NB4 (cell line): ENCODE results near the gene ATG2B.

Source experiments
- MYC ChIP-seq: IDR thresholded peaks from 2 replicates; pipeline ENCODE4 v1.6.1; 2011; ENCODE audit warnings: low read depth, low read length
- TF ChIP-seq, protein P1 (sequence below): IDR thresholded peaks from one replicate; pipeline ENCODE4 v1.5.1; 2012; ENCODE audit warnings: low read depth, low read length

DNA sequence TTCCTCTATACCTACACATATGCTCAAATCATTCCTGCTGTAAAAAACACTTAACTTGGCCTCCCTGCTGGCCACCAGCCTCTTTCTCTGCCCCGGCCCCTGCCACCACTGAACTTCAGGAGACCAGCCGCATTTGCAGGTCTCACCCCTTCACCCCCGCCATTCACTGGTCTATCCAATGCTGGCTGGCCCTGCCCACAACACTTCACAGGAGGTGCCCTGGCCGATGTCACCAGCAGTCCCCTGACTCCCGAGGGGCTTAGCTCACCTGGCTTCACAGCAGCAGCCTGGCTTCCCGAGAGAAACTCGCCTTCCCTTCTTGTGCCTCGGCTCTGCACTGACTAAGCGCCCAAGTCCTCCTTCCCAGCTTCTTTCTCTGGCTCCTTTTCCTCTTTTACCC lies 36.3 kb upstream of the ATG2B start:
- TF ChIP-seq, protein P1, sequence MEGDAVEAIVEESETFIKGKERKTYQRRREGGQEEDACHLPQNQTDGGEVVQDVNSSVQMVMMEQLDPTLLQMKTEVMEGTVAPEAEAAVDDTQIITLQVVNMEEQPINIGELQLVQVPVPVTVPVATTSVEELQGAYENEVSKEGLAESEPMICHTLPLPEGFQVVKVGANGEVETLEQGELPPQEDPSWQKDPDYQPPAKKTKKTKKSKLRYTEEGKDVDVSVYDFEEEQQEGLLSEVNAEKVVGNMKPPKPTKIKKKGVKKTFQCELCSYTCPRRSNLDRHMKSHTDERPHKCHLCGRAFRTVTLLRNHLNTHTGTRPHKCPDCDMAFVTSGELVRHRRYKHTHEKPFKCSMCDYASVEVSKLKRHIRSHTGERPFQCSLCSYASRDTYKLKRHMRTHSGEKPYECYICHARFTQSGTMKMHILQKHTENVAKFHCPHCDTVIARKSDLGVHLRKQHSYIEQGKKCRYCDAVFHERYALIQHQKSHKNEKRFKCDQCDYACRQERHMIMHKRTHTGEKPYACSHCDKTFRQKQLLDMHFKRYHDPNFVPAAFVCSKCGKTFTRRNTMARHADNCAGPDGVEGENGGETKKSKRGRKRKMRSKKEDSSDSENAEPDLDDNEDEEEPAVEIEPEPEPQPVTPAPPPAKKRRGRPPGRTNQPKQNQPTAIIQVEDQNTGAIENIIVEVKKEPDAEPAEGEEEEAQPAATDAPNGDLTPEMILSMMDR = no peak
- TF ChIP-seq MYC = no peak
